HEK293 (cell line): ENCODE measurements around the gene SLC2A8.

Source experiments
- AEBP2 ChIP-seq: fragments of 450-650 bp; formaldehyde crosslinking; IDR thresholded peaks from 2 replicates; pipeline ENCODE4 v1.5.1; 2016; ENCODE audit warnings: missing biosample characterization, missing genetic modification characterization, borderline replicate concordance
- EGR2 ChIP-seq: fragments of 450-650 bp; formaldehyde crosslinking; IDR thresholded peaks from 2 replicates; pipeline ENCODE4 v1.5.1; 2016; ENCODE audit warnings: low read depth, missing biosample characterization, missing genetic modification characterization
- GLI4 ChIP-seq: fragments of 450-650 bp; formaldehyde crosslinking; IDR thresholded peaks from 2 replicates; pipeline ENCODE4 v1.5.1; 2016; ENCODE audit warnings: missing biosample characterization, missing genetic modification characterization
- HIC1 ChIP-seq: fragments of 450-650 bp; formaldehyde crosslinking; IDR thresholded peaks from 2 replicates; pipeline ENCODE4 v1.5.1; 2016; ENCODE audit warnings: missing biosample characterization, missing genetic modification characterization
- HOXC10 ChIP-seq: sonication (generic); formaldehyde crosslinking; IDR thresholded peaks from 2 replicates; pipeline ENCODE4 v1.8.1; 2023; ENCODE audit warnings: mild to moderate bottlenecking, missing genetic modification reagents
- KLF17 ChIP-seq: fragments of 450-650 bp; formaldehyde crosslinking; IDR thresholded peaks from 2 replicates; pipeline ENCODE4 v1.5.1; 2016; ENCODE audit warnings: missing biosample characterization, missing genetic modification characterization
- KLF9 ChIP-seq: fragments of 450-650 bp; formaldehyde crosslinking; IDR thresholded peaks from 2 replicates; pipeline ENCODE4 v1.5.1; 2016; ENCODE audit warnings: missing biosample characterization, missing genetic modification characterization, low read depth
- PRDM1 ChIP-seq: fragments of 450-650 bp; formaldehyde crosslinking; IDR thresholded peaks from 2 replicates; pipeline ENCODE4; 2016; ENCODE audit warnings: missing biosample characterization, missing genetic modification characterization
- PRDM2 ChIP-seq: fragments of 450-650 bp; formaldehyde crosslinking; IDR thresholded peaks from 2 replicates; pipeline ENCODE4 v1.5.1; 2016; ENCODE audit warnings: missing biosample characterization, missing genetic modification characterization, borderline replicate concordance
- SCRT1 ChIP-seq: fragments of 450-650 bp; formaldehyde crosslinking; IDR thresholded peaks from 2 replicates; pipeline ENCODE4 v1.5.1; 2016; ENCODE audit warnings: missing biosample characterization, missing genetic modification characterization, borderline replicate concordance
- TCF7L2 ChIP-seq: IDR thresholded peaks from 2 replicates; pipeline ENCODE4 v1.6.1; 2011; ENCODE audit warnings: low read depth, mild to moderate bottlenecking, inconsistent platforms, low read length, moderate library complexity, borderline replicate concordance
- ZBTB20 ChIP-seq: fragments of 450-650 bp; formaldehyde crosslinking; IDR thresholded peaks from 2 replicates; pipeline ENCODE4 v1.5.1; 2016; ENCODE audit warnings: missing biosample characterization, missing genetic modification characterization
- ZBTB21 ChIP-seq: fragments of 450-650 bp; formaldehyde crosslinking; IDR thresholded peaks from 2 replicates; pipeline ENCODE4 v1.5.1; 2017; ENCODE audit warnings: missing biosample characterization, missing genetic modification characterization
- ZFP41 ChIP-seq: fragments of 450-650 bp; formaldehyde crosslinking; IDR thresholded peaks from 2 replicates; pipeline ENCODE4 v1.5.1; 2016; ENCODE audit warnings: missing biosample characterization, missing genetic modification characterization, borderline replicate concordance
- ZNF148 ChIP-seq: fragments of 450-650 bp; formaldehyde crosslinking; IDR thresholded peaks from 2 replicates; pipeline ENCODE4 v1.5.0; 2017; ENCODE audit warnings: missing biosample characterization, missing genetic modification characterization, borderline replicate concordance
- ZNF214 ChIP-seq: fragments of 450-650 bp; formaldehyde crosslinking; IDR thresholded peaks from 2 replicates; pipeline ENCODE4 v1.5.1; 2017; ENCODE audit warnings: missing biosample characterization, mild to moderate bottlenecking, missing genetic modification characterization, borderline replicate concordance
- ZNF423 ChIP-seq: fragments of 450-650 bp; formaldehyde crosslinking; IDR thresholded peaks from 2 replicates; pipeline ENCODE4 v1.5.1; 2016; ENCODE audit warnings: missing biosample characterization, missing genetic modification characterization
- ZNF433 ChIP-seq: fragments of 450-650 bp; formaldehyde crosslinking; IDR thresholded peaks from 2 replicates; pipeline ENCODE4 v1.5.1; 2016; ENCODE audit warnings: missing biosample characterization, missing genetic modification characterization, low read depth
- ZNF521 ChIP-seq: fragments of 450-650 bp; formaldehyde crosslinking; IDR thresholded peaks from 2 replicates; pipeline ENCODE4 v1.5.1; 2017; ENCODE audit warnings: missing biosample characterization, mild to moderate bottlenecking, missing genetic modification characterization
- ZNF670 ChIP-seq: fragments of 450-650 bp; formaldehyde crosslinking; IDR thresholded peaks from 2 replicates; pipeline ENCODE4 v1.5.1; 2016; ENCODE audit warnings: missing biosample characterization, missing genetic modification characterization, low read depth
- ZNF677 ChIP-seq: fragments of 450-650 bp; IDR thresholded peaks from 2 replicates; pipeline ENCODE4 v1.5.0; 2018; ENCODE audit warnings: missing biosample characterization, mild to moderate bottlenecking, missing genetic modification characterization, moderate library complexity
- ZNF692 ChIP-seq: fragments of 450-650 bp; formaldehyde crosslinking; IDR thresholded peaks from 2 replicates; pipeline ENCODE4 v1.5.1; 2016; ENCODE audit warnings: missing biosample characterization, missing genetic modification characterization
- ZNF76 ChIP-seq: fragments of 450-650 bp; formaldehyde crosslinking; IDR thresholded peaks from 2 replicates; pipeline ENCODE4; 2016; ENCODE audit warnings: low read depth, missing biosample characterization, missing genetic modification characterization, borderline replicate concordance
- ZSCAN23 ChIP-seq: fragments of 450-650 bp; formaldehyde crosslinking; IDR thresholded peaks from 2 replicates; pipeline ENCODE4 v1.5.1; 2016; ENCODE audit warnings: missing biosample characterization, missing genetic modification characterization

The SLC2A8 gene

GRCh38 chr9:127388037-127388855, 8.7 kb upstream of the SLC2A8 start (continued):
- TF ChIP-seq KLF9 (tag by site-specific recombination) (peak; percentile 11; the same call in 1 of the 2 replicates), AEBP2 (tag by site-specific recombination) (no peak), ZNF214 (no peak), HOXC10 (CRISPR knock-in tag) (no peak), ZNF670 (no peak), ZFP41 (tag by site-specific recombination) (no peak), PRDM2 (tag by site-specific recombination) (no peak), ZNF423 (peak; percentile 77), ZBTB20 (tag by site-specific recombination) (no peak), ZNF677 (tag by site-specific recombination) (no peak), ZSCAN23 (tag by site-specific recombination) (peak; percentile 84; the same call in 1 of the 2 replicates), SCRT1 (tag by site-specific recombination) (peak; percentile 59; the same call in 1 of the 2 replicates), HIC1 (tag by site-specific recombination) (peak; percentile 97), GLI4 (no peak; the same call in 1 of the 2 replicates), ZNF521 (tag by site-specific recombination) (no peak), ZNF148 (no peak), ZNF433 (no peak), ZBTB21 (peak; percentile 86), ZNF76 (peak; percentile 76; the same call in 1 of the 2 replicates), TCF7L2 (peak; percentile 100), ZNF692 (tag by site-specific recombination) (peak; percentile 74; the same call in 1 of the 2 replicates), KLF17 (tag by site-specific recombination) (peak; percentile 74), EGR2 (tag by site-specific recombination) (no peak), PRDM1 (tag by site-specific recombination) (peak; percentile 69)
